CD14-positive monocyte (primary cell): ENCODE measurements around the gene PARVB. TPM values are rescaled to one million over a fixed set of nuclear protein-coding genes. Genes with fewer than 3 reads are reported as not detected.

Source experiments
- DNase-seq, 3 donors: peaks; one replicate each; pipeline ENCODE4 v3.0.0-alpha.2; 2011 to 2022
- H2AFZ ChIP-seq: 2 replicates; pipeline ENCODE4 v1.6.0; 2012; ENCODE audit warnings: mild to moderate bottlenecking, low read depth, low read length, inconsistent platforms; ENCODE audit not compliant: insufficient read depth, poor library complexity, severe bottlenecking
- H3K27ac ChIP-seq, 2 donors: 1 replicate in 1 of 2; 2 replicates in 1 of 2; pipeline ENCODE4 v1.5.1; 2012 to 2013; ENCODE audit warnings: low read length in 2 of 2, control low read depth in 1 of 2, inconsistent platforms in 1 of 2, low read depth in 1 of 2, mild to moderate bottlenecking in 1 of 2
- H3K27me3 ChIP-seq, 2 donors: one replicate each; pipeline versions ENCODE4 v1.6.0 to v1.6.1; 2011 to 2013; ENCODE audit warnings: low read length in 2 of 2; ENCODE audit not compliant: control insufficient read depth in 2 of 2, insufficient read depth in 2 of 2
- H3K36me3 ChIP-seq, 2 donors: replicated peaks in 1 of 2; 1 replicate in 1 of 2; 2 replicates in 1 of 2; pipeline versions ENCODE4 v1.5.1 to v1.6.1; 2012 to 2013; ENCODE audit warnings: low read length in 2 of 2, control low read depth in 1 of 2, inconsistent platforms in 1 of 2, mild to moderate bottlenecking in 1 of 2; ENCODE audit not compliant: insufficient read depth in 2 of 2, control insufficient read depth in 1 of 2
- H3K4me1 ChIP-seq, 2 donors: 1 replicate in 1 of 2; 2 replicates in 1 of 2; pipeline versions ENCODE4 v1.5.1 to v1.6.1; 2012 to 2013; ENCODE audit warnings: low read length in 2 of 2, control low read depth in 1 of 2, inconsistent platforms in 1 of 2, mild to moderate bottlenecking in 1 of 2, moderate library complexity in 1 of 2; ENCODE audit not compliant: insufficient read depth in 2 of 2, control insufficient read depth in 1 of 2
- H3K4me2 ChIP-seq: replicated peaks from 2 replicates; pipeline ENCODE3; 2012; ENCODE audit warnings: low read length, moderate library complexity, mild to moderate bottlenecking; ENCODE audit not compliant: poor library complexity, severe bottlenecking; ENCODE audit errors: extremely low read depth
- H3K4me3 ChIP-seq, 3 experiments: fragments of 200-600 bp in 1 of 3; sonication (generic) in 1 of 3; replicated peaks in 1 of 3; 1 replicate in 2 of 3; 2 replicates in 1 of 3; pipeline ENCODE4 v1.5.1; 2011 to 2013; ENCODE audit warnings: low read length in 3 of 3, mild to moderate bottlenecking in 3 of 3, control low read depth in 2 of 3, low read depth in 2 of 3, inconsistent platforms in 1 of 3, moderate library complexity in 1 of 3
- H3K79me2 ChIP-seq: 2 replicates; pipeline ENCODE4 v1.6.0; 2012; ENCODE audit warnings: mild to moderate bottlenecking, control low read depth, inconsistent platforms, low read length, moderate library complexity; ENCODE audit not compliant: insufficient read depth
- H3K9ac ChIP-seq: 2 replicates; pipeline ENCODE4 v1.6.0; 2017; ENCODE audit warnings: low read length, mild to moderate bottlenecking; ENCODE audit not compliant: insufficient read depth, poor library complexity, severe bottlenecking
- H3K9me3 ChIP-seq, 2 donors: replicated peaks in 1 of 2; 1 replicate in 1 of 2; 2 replicates in 1 of 2; pipeline versions ENCODE4 v1.5.1 to v1.6.1; 2012 to 2013; ENCODE audit warnings: low read length in 2 of 2, control low read depth in 1 of 2; ENCODE audit not compliant: control insufficient read depth in 1 of 2, insufficient read depth in 1 of 2
- H4K20me1 ChIP-seq: 2 replicates; pipeline ENCODE4 v1.6.0; 2012; ENCODE audit warnings: mild to moderate bottlenecking, low read length, control low read depth, moderate library complexity; ENCODE audit not compliant: insufficient read depth
- H3K27ac Mint-ChIP-seq, 7 donors: one replicate each; pipeline ENCODE4 v1.8.0; 2020; ENCODE audit warnings: mild to moderate bottlenecking in 7 of 7, mixed read lengths in 7 of 7, moderate library complexity in 6 of 7, inconsistent platforms in 2 of 7
- H3K27me3 Mint-ChIP-seq, 3 donors: one replicate each; pipeline ENCODE4 v1.8.0; 2021 to 2022; ENCODE audit warnings: low read depth in 3 of 3, mild to moderate bottlenecking in 3 of 3, mixed read lengths in 3 of 3, moderate library complexity in 3 of 3, inconsistent platforms in 1 of 3
- H3K36me3 Mint-ChIP-seq, 2 donors: one replicate each; pipeline ENCODE4 v1.8.0; 2020; ENCODE audit warnings: mixed read lengths in 2 of 2, inconsistent platforms in 1 of 2, mild to moderate bottlenecking in 1 of 2
- H3K4me1 Mint-ChIP-seq: one replicate; pipeline ENCODE4 v1.8.0; 2020; ENCODE audit warnings: mild to moderate bottlenecking, mixed read lengths
- H3K4me3 Mint-ChIP-seq, 2 donors: one replicate each; pipeline ENCODE4 v1.8.0; 2020; ENCODE audit warnings: mild to moderate bottlenecking in 2 of 2, mixed read lengths in 2 of 2, moderate library complexity in 1 of 2
- H3K9me3 Mint-ChIP-seq, 7 donors: one replicate each; pipeline ENCODE4 v1.8.0; 2020 to 2022; ENCODE audit warnings: mixed read lengths in 7 of 7, mild to moderate bottlenecking in 6 of 7, moderate library complexity in 6 of 7, inconsistent platforms in 2 of 7
- WGBS: methylation state at CpG from one replicate; pipeline ENCODE4 v1.1.5; 2013; ENCODE audit warnings: missing lambda C conversion rate; ENCODE audit not compliant: insufficient coverage; 5-methylcytosine and 5-hydroxymethylcytosine counted together
- intact Hi-C, 2 donors: fragments of 100-400 bp; cut with micrococcal nuclease; formaldehyde crosslinking; loops; one replicate each; pipeline versions ENCODE4 v1.15.0 to v1.15.1; 2023
- polyA plus RNA-seq, 3 donors: library from polyadenylated mRNA; depleted of rRNA in 1 of 3; unstranded in 2 of 3; stranded (reverse) in 1 of 3; fragments of 300-500 nt in 2 of 3; fragments of >200 nt in 1 of 3; fragmentation: Illumina TruSeq in 2 of 3; gene quantifications; 1 replicate in 2 of 3; 2 replicates in 1 of 3; pipeline ENCODE4 v1.2.3, GENCODE V29; 2012 to 2021
- TF ChIP-seq, protein P1 (sequence below): fragments of 200-600 bp; IDR thresholded peaks from one replicate; pipeline ENCODE4 v1.8.0; 2022; ENCODE audit warnings: antibody characterized with exemption, mild to moderate bottlenecking

The PARVB gene
- polyA plus RNA-seq, 3 donors: 13.4 to 38.5 (median 17.9) TPM

DNA sequence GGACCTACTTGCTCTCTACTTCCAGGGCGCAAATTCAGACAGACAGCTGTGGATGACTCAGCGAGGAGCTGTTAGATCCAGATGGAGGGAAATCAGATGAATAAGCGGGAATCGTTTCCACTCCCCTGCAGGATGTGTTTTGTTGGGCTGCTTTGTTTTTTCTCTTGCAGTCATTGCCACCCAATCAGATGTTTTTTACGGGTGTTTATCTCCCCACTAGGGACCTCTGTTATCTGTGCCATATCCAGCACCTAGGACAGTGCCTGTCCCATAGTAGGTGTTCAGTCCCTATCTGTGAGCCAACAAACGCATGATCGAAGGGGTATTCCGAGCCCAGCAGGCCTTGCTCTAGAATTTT, 105.5 kb downstream of the PARVB start:
- TF ChIP-seq, protein P1, sequence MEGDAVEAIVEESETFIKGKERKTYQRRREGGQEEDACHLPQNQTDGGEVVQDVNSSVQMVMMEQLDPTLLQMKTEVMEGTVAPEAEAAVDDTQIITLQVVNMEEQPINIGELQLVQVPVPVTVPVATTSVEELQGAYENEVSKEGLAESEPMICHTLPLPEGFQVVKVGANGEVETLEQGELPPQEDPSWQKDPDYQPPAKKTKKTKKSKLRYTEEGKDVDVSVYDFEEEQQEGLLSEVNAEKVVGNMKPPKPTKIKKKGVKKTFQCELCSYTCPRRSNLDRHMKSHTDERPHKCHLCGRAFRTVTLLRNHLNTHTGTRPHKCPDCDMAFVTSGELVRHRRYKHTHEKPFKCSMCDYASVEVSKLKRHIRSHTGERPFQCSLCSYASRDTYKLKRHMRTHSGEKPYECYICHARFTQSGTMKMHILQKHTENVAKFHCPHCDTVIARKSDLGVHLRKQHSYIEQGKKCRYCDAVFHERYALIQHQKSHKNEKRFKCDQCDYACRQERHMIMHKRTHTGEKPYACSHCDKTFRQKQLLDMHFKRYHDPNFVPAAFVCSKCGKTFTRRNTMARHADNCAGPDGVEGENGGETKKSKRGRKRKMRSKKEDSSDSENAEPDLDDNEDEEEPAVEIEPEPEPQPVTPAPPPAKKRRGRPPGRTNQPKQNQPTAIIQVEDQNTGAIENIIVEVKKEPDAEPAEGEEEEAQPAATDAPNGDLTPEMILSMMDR: no peak

DNA sequence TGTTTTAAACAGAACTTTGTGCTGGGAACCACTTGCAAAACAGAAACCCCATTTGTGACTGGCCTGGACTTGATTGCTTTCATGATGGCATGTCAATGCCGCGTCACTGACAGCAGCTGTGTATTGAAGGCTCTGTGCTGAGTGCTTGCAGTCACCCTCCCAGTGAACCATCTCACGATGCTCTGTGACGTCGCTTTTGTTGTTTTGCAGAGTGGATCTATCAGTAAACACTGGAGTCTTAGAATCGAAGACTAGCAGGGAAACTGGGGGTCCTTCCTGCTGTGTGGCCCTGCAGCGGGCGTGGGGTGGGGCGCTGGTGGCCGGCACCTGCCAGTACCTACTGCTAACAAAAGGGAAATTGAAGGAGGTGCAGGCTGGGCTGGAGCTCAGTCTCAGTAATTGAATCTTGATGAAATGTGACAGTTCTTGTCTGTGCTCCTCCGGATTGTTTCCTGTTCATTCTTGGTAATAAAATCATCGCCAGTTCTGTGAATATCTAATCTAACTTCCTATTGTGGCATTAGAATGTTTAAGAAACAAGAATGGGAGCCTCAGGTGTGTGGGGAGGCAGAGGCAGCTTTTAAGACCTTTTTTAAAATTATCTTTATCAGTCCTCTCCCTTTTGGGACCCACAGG, 106.1 kb downstream of the PARVB start:
- H3K79me2 ChIP-seq: no peaks in the 10 kb centered on the region
- TF ChIP-seq, protein P1: no peak
- peaks cover 16 to 20% of the 10 kb centered on the region in 2 donors for H3K9me3 ChIP-seq
- Mint-ChIP-seq H3K36me3 (peaks cover 58 to 59% of the 10 kb centered on the region in 2 donors), H3K9me3 (peaks cover 13 to 21% (median 20%) of the 10 kb centered on the region in 7 donors), H3K4me1 (peaks cover 32% of the 10 kb centered on the region), H3K4me3 (no peak overlapping the region), H3K27me3 (peaks cover 0 to 5% (median 2%) of the 10 kb centered on the region in 3 donors), H3K27ac (peak overlapping the region in 2 of 7 donors; percentile 21 to 37)
- no peaks in the 10 kb centered on the region for H4K20me1 ChIP-seq
- H3K27ac ChIP-seq: no peak overlapping the region
- intact Hi-C loops: no loop called here
- no peak overlapping the region for H3K4me3 ChIP-seq
- no peak overlapping the region for H2AFZ ChIP-seq
- H3K4me2 ChIP-seq: no peak overlapping the region
- no peak for DNase-seq
- WGBS: 70% methylated on average over 9 of the region's 12 CpGs
- H3K27me3 ChIP-seq: no peaks in the 10 kb centered on the region
- H3K36me3 ChIP-seq: peaks cover 37 to 56% of the 10 kb centered on the region in 2 donors
- peaks cover 20 to 23% of the 10 kb centered on the region in 2 donors for H3K4me1 ChIP-seq
- no peak overlapping the region for H3K9ac ChIP-seq

More for the DNA sequence above, 105.5 kb downstream of the PARVB start:
- Mint-ChIP-seq H3K27ac (peak overlapping the region in 2 of 7 donors; percentile 37 to 52), H3K27me3 (peaks cover 0 to 4% (median 3%) of the 10 kb centered on the region in 3 donors), H3K36me3 (peaks cover 58 to 59% of the 10 kb centered on the region in 2 donors), H3K9me3 (peaks cover 15 to 25% (median 22%) of the 10 kb centered on the region in 7 donors), H3K4me1 (peaks cover 32% of the 10 kb centered on the region), H3K4me3 (no peak overlapping the region)
- H3K9me3 ChIP-seq: peaks cover 22% of the 10 kb centered on the region in 2 donors
- no peak overlapping the region for H3K4me2 ChIP-seq
- H4K20me1 ChIP-seq: no peaks in the 10 kb centered on the region
- no peak overlapping the region for H3K27ac ChIP-seq
- H3K36me3 ChIP-seq: peaks cover 33 to 50% of the 10 kb centered on the region in 2 donors
- H3K79me2 ChIP-seq: no peaks in the 10 kb centered on the region
- no peaks in the 10 kb centered on the region for H3K27me3 ChIP-seq
- 88% methylated on average over 4 of the region's 8 CpGs for WGBS
- H3K9ac ChIP-seq: no peak overlapping the region
- H2AFZ ChIP-seq: no peak overlapping the region
- intact Hi-C loops: no loop called here
- no peak for DNase-seq
- H3K4me3 ChIP-seq: no peak overlapping the region
- H3K4me1 ChIP-seq: peaks cover 20 to 23% of the 10 kb centered on the region in 2 donors
